Right renal pelvis (tissue), 4 donors: ENCODE results near the gene SEMA3B. TPM values are rescaled to one million over a fixed set of nuclear protein-coding genes. Genes with fewer than 3 reads are reported as not detected.

Experiments used
- DNase-seq, 4 donors: peaks; one replicate each; pipeline ENCODE4 v3.0.0-alpha.2; 2013; ENCODE audit warnings: low read depth in 4 of 4, low spot score in 3 of 4, missing footprints in 1 of 4
- polyA plus RNA-seq, 4 donors: library from polyadenylated mRNA; unstranded; fragments of 120-200 nt; gene quantifications; one replicate each; pipeline ENCODE4 v1.2.1, GENCODE V29; 2013; ENCODE audit not compliant: insufficient read length in 4 of 4

The SEMA3B gene
- polyA plus RNA-seq, 4 donors, result 86.9 to 125 (median 92.2) TPM

- DNase-seq, result no peak
Measured at GRCh38 chr3:50289130-50289529, 20.2 kb downstream of the SEMA3B start.

GRCh38 chr3:50290161-50290641 lies 21.3 kb downstream of the SEMA3B start:
- DNase-seq, result no peak

GRCh38 chr3:50292159-50293078 lies 23.5 kb downstream of the SEMA3B start, which contains the start of gene IFRD2:
IFRD2 (minus strand) TSS chr3:50292429; CDS start chr3:50292274, 155 bp downstream.
- DNase-seq, result peak; percentile 89 to 94 (median 90)

GRCh38 chr3:50293079-50293801 lies 24.3 kb downstream of the SEMA3B start:
- DNase-seq, result no peak

- no peak for DNase-seq
Measured at GRCh38 chr3:50294089-50294488, 25.1 kb downstream of the SEMA3B start.

- no peak for DNase-seq
Measured at GRCh38 chr3:50294492-50295403, 25.8 kb downstream of the SEMA3B start.

- no peak for DNase-seq
Measured at GRCh38 chr3:50295553-50296431, 26.8 kb downstream of the SEMA3B start.

- DNase-seq, result no peak
Measured at GRCh38 chr3:50296721-50297383, 27.9 kb downstream of the SEMA3B start.

- no peak for DNase-seq
Measured at GRCh38 chr3:50297384-50297775, 28.4 kb downstream of the SEMA3B start.

GRCh38 chr3:50297896-50298725 lies 29.2 kb downstream of the SEMA3B start:
- no peak for DNase-seq

GRCh38 chr3:50298836-50299637 lies 30.1 kb downstream of the SEMA3B start, which contains the start of the genes HYAL3 and NAA80:
HYAL3 (minus strand) TSS chr3:50299405; CDS start chr3:50295602, 3,803 bp downstream.
NAA80 (minus strand) TSS chr3:50299405; CDS start chr3:50297463, 1,942 bp downstream.
- DNase-seq, result peak; percentile 99 to 100 (median 100)

- DNase-seq, result no peak
Measured at GRCh38 chr3:50299638-50299928, 30.6 kb downstream of the SEMA3B start.

- DNase-seq, result no peak
Measured at GRCh38 chr3:50299929-50300680, 31.2 kb downstream of the SEMA3B start.

GRCh38 chr3:50300681-50301254 lies 31.8 kb downstream of the SEMA3B start:
- DNase-seq, result no peak

GRCh38 chr3:50302095-50303012 lies 33.4 kb downstream of the SEMA3B start:
- no peak for DNase-seq
